Stimulated activated CD4-positive, alpha-beta T cell treated with anti-CD3 and anti-CD28 coated beads, TNF-alpha, amount 100 ng/mL, for 1 hour (primary cell): Measurements from ENCODE around the gene SKA2.
A peak's percentile ranks its signal among the peaks of the same experiment; 100 is the strongest.
"Not testable (repeated sequence)": the region's sequence is repeated elsewhere in the genome, so short reads cannot be mapped to it uniquely, and the experiment has no call there.

ENCODE experiments used
- DNase-seq, 3 donors: peaks; one replicate each; pipeline ENCODE4 v3.0.0-alpha.2; 2020; ENCODE audit warnings: low read depth in 3 of 3, low spot score in 1 of 3

SKA2 gene

DNA sequence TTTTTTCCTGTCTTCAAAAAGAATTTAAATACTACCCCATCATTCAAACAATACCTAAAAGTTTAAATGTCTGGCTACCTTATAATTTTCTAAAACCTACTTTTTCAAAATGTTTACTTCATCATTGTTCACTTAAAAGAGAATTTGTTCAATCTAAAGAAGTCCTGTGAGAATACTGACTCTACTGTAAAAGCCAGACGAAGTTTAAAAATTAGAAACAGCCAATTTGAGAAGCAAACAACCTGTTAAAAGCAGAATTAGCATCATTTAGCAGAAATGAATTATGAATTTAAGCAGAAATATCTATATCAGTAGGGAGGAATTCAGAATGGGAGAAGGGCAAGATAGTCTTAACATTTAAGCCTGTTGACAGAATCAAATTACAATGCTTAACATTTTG lies 2.1 kb downstream of the SKA2 start:
- DNase-seq: no peak

DNA sequence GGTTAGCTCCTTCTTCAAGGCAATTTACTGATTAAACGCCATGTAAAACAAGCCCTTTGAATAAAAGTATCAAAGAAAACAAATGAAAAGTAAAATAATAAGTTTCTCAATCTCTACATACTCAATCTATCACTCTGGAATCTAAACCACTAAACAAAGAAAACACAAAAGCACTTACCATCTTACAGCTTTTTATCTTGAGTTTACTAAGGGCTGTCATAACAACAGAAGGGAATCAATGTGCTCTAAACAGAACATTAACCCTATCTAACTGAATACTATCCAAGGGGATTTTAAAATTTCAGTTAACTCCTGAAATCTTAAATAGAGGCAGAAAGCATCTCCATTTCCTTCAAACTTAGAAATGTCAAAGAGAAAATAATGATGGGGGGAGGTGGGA lies 3.4 kb downstream of the SKA2 start:
- DNase-seq: no peak

DNA sequence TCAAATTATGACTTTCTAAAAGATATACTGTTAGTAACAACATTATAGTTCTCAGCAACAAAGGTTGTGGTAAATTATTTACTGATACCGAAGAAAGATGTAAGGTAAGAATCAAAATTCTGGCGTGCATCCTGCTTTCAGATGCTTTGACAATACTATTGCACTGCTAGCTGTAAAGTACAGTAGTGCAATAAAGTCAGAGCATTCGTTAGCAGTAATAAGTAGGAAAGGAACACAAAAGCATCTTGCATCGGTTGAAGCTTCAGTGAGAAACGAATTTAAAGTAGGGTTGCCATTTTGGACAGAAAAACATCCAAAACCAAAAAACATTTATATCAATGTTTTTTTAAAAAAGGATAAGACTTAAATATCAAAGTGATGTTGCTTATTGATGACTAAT lies 4.0 kb downstream of the SKA2 start:
- DNase-seq: no peak

DNA sequence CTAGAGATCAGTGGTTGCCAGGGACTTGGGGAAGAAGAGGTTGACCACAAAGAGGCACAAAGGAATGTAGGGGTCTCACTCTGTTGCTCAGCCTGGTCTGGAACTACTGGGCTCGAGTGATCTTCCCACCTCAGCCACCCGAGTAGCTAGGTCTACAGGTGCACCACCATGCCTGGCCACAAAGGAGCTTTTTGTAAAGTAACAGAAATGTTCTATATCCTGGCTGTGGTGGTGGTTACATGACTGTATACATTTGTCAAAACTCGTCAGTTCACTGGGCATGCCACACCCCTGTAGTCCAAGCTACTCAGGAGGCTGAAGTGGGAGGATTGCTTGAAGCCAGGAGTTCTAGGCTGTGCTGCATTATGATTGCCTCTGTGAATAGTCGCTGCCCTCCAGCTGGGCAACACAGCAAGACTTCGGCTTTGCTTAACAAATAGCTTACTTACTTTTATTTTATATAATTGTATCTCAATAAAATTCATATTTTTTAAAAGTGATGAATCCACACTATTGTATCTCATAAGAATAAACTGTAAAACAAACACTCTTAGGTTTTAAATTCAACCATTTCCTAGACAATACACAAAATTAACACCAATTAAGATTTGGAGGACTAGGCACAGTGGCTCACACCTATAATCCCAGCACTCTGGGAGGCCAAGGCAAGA lies 5.0 kb downstream of the SKA2 start:
- no peak for DNase-seq

DNA sequence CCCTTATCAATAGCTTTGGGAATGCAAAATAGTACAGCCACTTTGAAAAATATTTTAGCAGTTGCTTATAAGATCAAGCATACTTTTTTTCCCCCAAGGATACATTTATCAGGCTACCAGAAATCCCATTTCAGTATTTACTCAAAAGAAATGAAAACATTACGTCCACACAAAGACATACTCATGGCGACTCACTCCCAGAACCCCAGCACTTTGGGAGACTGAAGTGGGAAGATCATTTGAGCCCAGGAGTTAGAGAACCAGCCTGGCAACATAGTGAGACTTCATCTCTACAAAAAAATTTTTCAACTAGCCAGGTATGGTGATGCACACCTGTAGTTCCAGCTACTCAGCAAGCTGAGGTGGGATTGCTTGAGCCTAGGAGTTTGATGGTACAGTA lies 5.9 kb downstream of the SKA2 start:
- DNase-seq: no peak

DNA sequence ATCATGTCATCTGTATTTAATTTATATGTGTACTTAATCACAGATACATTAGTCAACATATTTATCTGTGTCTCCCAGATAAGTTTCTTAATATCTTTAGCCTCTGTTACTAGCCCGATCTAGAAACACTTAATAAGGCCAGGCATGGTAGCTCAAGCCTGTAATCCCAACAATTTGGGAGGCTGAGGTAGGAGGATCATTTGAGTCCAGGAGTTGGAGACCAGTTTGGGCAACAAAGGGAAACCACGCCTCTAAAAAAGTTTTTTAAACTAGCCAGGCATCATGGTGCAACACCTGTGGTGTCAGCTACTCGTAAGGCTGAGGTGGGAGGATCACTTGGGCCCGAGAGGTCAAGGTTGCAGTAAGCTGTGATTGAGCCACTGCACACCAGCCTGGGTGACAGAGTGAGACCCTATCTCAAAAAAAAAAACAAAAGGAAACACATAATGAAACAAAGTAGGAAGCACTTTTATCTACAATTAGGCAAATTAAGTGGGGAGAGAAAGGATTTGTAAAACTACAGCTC lies 9.4 kb downstream of the SKA2 start:
- DNase-seq: no peak

DNA sequence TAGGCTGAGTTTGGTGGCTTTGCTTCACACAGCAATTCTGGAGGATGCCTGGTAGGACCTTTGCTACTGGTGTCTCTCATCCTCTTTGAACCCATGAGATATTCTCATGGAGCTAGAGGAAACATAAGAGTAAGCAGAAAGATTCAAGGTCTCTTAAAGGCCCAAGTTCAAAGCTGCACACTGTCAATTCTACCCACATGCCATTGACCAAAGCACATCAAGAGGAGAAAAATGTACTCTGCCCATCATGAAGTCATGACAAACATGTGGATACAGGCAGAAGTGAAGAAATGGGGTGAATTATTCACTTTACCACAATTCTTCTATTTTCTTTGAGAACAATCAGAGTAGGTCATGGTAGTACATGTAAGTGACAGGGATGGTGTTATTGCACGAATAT lies 13.1 kb downstream of the SKA2 start:
- no peak for DNase-seq

DNA sequence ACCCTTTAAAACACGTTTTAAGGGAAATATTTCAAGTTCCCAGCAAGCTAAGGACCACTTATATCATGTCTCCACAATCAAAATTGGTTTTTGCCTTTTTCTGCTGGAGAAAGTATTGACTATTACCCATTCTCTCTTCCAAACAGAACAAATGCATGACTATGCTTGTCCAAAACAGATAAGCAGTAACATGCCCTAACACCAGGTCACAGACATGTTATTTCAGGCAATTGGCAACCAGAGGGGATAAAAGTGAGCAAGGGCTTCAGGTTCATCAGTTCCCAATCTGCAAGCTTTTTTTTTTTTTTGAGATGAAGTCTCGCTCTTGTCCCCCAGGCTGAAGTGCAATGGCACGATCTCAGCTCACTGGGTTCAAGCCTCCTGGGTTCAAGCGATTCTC lies 15.0 kb downstream of the SKA2 start:
- no peak for DNase-seq

DNA sequence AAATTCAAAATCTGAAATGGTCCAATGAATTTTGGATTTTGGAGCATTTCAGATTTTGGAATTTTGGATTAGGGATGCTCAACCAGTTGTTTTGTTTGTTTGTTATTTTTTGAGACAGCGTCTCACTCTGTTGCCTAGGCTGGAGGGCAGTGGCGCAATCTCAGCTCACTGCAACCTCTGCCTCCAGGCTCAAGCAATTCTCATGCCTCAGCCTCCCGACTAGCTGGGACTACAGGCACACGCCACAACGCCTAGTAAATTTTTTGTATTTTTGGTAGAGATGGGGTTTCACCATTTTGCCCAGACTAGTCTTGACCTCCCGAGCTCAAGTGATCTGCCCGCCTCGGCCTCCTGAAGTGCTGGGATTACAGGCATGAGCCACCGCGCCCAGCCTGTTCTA lies 16.6 kb downstream of the SKA2 start:
- DNase-seq: not testable (repeated sequence)

DNA sequence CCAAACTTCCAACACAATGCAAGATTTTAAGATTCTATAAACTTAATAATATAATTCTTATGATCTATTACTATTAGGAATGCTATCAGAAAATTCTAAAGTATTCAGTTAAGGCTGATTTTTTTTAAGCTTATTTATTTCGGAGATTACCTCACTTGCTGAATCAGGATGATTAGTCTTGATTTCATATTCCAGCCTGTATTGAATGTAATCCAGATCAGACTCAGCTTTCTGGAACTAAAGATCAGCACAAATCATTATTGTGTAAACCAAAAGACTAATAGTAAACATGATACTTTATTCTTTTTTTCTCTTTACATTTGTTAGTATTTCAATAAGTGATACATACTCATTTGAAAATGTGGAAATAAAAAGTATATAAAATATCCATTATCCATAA lies 23.9 kb downstream of the SKA2 start:
- no peak for DNase-seq

DNA sequence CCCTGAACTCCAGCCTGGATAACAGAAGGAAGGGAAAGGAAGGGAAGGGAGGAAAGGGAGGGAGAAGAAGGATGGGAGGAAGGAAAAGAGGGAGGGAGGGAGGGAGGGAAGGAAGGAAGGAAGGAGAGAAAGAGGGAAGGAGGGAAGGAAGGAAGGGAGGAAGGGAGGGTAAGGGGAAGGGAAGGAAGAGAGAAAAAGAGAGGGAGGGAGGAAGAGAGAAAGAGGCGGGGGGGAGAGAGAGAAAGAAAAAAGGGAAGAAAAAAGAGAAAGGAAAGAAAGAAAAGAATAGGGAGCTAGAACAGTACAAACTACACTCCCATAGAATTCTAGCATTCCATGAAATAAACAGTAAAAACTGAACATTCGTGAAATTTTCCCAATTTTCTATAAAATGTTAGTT lies 25.2 kb downstream of the SKA2 start:
- no peak for DNase-seq

DNA sequence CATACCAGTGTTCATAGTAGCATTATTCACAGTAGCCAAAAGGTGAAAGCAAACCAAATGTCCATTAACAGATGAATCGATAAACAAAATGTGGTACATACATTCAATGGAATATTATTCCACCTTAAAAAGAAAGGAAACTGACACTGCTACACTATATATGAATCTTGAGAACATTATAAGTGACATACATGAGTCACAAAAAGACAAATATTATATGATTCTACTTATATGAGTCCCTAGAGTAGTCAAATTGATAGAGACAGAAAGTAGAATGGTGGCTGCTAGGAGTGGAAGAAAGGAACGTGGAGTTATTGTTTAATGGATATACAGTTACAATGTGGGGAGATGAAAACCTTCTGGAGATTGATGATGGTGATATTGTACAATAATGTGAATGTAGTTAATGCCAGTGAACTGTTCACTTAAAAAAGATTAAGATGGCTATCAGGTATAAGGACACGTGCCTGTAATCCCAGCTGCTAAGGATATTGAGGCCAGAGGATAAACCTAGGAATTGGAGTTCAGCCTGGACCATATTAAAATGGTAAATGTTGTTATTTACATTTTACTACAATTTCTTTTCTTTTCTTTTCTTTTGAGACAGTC lies 28.1 kb downstream of the SKA2 start:
- DNase-seq: no peak

DNA sequence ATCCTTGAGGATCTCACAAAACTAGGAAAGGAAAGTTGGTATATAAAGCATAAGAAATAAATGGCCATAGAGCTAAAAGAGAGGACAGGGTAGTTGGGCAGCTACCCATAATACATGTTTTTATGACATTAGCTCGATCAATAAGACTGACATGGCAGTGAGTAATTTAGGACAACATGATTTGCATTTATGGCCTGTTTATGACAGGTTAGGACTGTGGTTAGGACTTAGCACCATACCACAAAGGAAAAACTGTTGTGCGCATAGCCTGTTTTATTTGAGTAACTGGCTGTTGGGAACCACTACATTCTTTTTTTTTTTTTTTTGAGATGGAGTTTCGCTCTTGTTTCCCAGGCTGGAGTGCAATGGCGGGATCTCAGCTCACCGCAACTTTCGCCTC lies 30.3 kb downstream of the SKA2 start:
- no peak for DNase-seq

DNA sequence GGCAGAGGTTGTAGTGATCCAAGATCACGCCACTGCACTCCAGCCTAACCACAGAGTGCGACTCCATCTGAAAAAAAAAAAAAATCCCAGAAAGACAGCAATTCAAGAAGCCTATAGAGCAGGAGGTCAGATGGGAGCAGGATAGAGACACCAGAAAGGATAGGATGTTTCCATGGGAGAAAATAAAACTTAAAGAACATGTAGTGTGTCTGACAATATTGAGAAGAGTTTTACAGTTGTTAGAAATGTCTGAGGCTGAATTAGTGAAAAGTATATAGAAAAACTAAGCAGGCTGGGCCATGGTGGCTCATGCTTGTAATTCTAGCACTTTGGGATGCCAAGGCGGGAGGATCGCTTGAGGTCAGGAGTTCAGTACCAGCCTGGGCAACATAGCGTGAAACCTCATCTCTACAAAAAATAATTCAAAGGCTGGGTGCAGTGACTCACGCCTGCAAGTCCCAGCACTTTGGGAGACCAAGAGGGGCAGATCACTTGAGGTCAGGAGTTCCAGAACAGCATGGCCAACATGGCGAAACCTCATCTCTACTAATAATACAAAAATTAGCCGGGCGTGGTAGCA lies 33.0 kb downstream of the SKA2 start:
- DNase-seq: no peak

DNA sequence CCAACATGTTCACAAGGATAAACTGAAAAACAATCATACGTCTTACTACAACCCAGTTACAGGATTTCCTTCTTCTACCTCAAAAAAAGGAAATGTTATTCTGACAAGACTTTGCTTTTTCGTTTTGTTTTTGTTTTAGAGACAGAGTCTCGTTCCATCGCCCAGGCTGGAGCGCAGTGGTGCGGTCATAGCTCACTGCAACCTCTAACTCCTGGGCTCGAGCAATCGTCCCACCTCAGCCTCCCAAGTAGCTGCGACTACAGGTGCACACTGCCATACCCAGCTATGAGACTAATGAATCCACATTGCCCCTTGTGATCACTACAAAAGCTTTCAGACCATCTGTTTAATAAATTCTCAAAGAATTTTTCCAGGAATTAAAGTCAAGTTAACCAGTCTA lies 39.5 kb downstream of the SKA2 start:
- no peak for DNase-seq

DNA sequence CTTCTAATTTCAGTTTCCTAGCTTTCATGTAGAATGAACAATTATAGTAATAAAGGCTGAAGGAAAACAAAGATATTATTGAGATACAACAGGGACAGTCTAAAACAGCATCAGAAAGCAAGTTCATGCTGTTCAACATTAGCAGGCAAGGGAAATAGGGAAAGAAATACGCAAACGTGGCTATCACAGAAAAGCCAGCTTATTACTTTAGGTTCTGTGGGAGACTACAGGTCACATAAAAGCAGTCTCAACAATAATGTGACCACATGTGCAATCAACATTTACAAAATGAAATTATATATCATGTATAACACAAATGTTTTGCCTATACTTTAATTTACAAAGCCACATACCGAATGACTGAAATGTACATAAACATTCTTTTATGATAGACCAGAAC lies 43.4 kb downstream of the SKA2 start:
- DNase-seq: no peak

DNA sequence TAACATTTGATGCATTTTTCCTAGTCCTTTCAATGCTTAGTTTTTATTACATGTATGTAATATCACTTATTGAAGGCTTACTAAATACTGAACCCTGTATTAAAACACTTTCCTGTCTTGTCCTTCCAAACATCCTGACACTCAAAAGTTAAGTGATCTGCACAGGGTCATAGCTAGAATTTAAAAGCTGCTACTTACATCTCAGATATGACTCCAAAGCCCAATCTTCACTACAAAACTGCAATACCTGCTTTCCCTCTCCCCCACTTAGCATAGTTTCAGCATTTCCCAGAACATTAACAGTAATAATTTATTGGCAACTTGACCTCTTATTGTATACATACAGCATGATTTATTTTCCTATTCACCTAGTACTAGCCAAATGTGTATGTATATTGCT lies 44.0 kb downstream of the SKA2 start:
- no peak for DNase-seq

DNA sequence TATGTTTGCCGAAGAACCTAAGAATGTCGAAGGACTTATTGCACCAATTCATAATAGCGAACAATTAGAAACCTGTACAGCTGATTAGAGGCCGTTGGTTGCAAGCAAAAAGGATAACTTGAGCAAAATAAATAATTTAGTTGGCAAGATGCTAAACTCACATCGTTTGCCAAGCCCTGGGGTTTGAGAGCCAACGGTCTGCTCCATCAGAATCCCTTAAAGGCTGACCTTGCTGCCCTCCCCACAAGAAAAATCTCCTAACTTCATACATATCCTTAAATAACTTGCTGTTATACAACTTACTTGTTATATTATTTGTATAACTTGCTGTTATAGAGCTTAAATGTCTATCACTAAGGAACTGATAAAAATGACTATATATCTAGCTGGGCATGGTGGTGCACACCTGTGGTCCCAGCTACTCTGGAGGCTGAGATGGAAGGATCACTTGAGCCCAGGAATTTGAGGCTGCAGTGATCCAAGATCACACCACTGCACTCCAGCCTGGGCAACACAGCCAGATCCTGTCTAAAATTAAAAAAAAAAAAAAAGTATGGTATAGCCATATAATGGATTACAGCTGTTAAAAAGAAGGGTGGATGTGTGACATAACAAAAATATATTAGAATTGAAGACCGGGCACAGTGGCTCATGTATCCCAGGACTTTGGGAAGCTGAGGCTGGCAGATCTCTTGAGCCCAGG lies 46.4 kb downstream of the SKA2 start:
- no peak for DNase-seq

DNA sequence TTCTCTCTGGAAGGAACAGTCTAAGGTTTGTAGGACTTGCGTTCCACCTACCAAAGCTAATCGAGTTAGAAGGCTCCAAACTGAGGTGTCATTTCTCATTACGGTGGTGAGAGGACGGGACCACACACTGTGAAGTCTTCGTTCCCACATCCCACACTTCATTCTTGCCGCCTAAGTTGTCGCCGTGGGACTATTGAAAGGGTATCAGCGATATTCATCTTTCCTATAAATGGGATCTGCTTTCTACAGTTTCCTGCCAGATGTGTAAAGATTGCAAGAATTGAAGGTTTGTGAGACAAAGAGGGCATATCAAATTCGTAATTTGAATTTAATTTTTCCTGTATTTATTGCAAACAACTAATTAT lies 47.7 kb downstream of the SKA2 start:
- no peak for DNase-seq

DNA sequence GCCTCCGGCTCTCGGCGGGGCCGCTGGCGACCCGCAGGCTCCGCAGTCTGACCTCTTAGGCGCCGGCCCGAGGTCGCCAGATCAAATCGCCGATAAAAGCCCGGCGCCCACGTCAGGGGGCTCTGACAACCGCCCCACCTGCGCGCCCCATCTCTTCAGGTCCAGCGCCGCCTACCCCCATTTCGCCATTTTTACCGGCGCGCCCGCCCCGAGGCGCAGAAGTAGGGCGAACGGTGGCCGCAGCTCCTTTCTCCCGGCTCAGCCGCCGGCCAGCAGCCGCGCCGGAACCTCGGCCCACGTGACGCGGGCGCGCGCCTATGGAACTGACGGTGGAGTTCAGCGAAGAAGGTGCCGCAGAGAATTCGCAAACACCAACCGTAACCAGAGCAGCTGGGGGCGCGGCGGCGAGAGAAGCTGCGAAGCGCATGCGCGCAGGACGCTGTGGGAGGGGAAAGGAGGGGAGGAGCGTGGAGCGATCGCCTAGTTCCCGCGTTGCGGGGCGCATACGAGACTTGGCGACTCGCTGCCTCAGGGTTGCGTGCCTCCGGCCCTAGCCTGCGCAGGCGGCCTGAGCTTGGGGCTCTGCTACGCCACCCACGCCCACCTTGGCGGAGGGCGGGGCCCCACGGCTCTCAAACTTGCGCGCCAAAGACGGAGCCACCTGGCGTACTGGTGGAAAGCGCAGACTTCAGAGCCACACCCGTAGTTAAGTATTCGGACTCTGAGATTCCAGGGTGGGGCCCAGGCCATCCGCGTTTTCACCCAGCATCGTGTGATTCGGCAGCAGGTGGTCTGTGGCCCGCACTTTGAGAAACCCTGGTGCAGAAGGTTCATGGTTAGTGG lies 48.3 kb downstream of the SKA2 start, which contains the start of gene TRIM37:
Gene TRIM37, minus strand, starts transcription at position 418 of the 843 bp plus-strand sequence. CDS start 419 bp downstream, outside the sequence.
- DNase-seq: peak; percentile 96 to 99 (median 98)

DNA sequence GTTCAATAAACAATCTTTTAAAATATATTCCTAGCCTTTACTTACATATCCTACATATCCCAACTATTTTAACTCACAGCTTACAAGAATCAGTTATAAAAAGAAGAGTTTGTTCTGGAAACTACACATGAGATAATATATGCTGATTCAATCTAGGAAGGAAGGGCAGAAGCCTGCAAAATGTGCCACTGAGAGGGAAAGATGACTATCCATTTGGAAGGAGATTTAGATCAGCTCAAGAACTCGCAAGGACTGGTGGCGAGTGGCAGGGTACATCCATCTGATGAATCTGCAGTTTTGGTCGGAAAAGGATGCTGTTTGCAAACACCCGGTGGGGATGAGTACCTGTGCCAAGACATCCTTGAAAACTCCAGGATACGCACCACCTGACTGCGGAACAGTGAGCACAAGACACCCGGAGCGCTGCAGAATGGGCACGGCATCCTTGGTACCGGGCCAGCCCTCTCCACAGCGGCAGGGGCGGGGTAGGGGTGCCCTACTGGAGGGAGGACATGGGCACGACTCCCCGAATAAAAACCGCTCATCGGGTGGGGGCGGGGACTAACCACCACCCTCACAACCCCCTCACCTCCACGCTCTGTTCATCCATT lies 49.0 kb downstream of the SKA2 start:
- peak; percentile 38 to 45 (median 41) for DNase-seq
